GM23248 (cell line): ENCODE results near the gene DNAAF9. TPM values are rescaled to one million over a fixed set of nuclear protein-coding genes. Genes with fewer than 3 reads are reported as not detected.

Experiments used
- DNase-seq: peaks from one replicate; pipeline ENCODE4 v3.0.0-alpha.2; 2015
- H2AFZ ChIP-seq: fragments of 200-600 bp; sonication (generic); 2 replicates; pipeline ENCODE4 v1.6.1; 2016; ENCODE audit warnings: antibody characterized with exemption
- H3F3A ChIP-seq: fragments of 200-600 bp; sonication (generic); 2 replicates; pipeline ENCODE4 v1.6.1; 2016; ENCODE audit warnings: mild to moderate bottlenecking, antibody characterized with exemption, mixed run types; ENCODE audit not compliant: insufficient read depth
- H3K27ac ChIP-seq: fragments of 200-600 bp; sonication (generic); 2 replicates; pipeline ENCODE4 v1.5.1; 2016; ENCODE audit warnings: mild to moderate bottlenecking
- H3K27me3 ChIP-seq: fragments of 200-600 bp; sonication (generic); replicated peaks from 2 replicates; pipeline ENCODE4 v1.6.1; 2016; ENCODE audit warnings: mild to moderate bottlenecking; ENCODE audit not compliant: insufficient read depth
- H3K36me3 ChIP-seq: fragments of 200-600 bp; sonication (generic); 2 replicates; pipeline ENCODE4 v1.6.1; 2016; ENCODE audit warnings: low read depth, mild to moderate bottlenecking
- H3K4me1 ChIP-seq: fragments of 200-600 bp; sonication (generic); 2 replicates; pipeline ENCODE4 v1.6.1; 2016; ENCODE audit warnings: mild to moderate bottlenecking; ENCODE audit not compliant: insufficient read depth
- H3K4me2 ChIP-seq: fragments of 200-600 bp; sonication (generic); one replicate; pipeline ENCODE4 v1.6.1; 2016; ENCODE audit warnings: mild to moderate bottlenecking; ENCODE audit not compliant: unreplicated experiment
- H3K4me3 ChIP-seq: fragments of 200-600 bp; sonication (generic); 2 replicates; pipeline ENCODE4 v1.5.1; 2016; ENCODE audit warnings: mild to moderate bottlenecking
- H3K79me2 ChIP-seq: fragments of 200-600 bp; sonication (generic); 2 replicates; pipeline ENCODE4 v1.6.1; 2016; ENCODE audit warnings: mild to moderate bottlenecking; ENCODE audit not compliant: insufficient read depth
- H3K9ac ChIP-seq: fragments of 200-600 bp; sonication (generic); 2 replicates; pipeline ENCODE4 v1.6.1; 2016; ENCODE audit warnings: mild to moderate bottlenecking
- H3K9me2 ChIP-seq: fragments of 200-600 bp; sonication (generic); 2 replicates; pipeline ENCODE4 v1.6.1; 2016; ENCODE audit warnings: mixed run types, mild to moderate bottlenecking, moderate library complexity; ENCODE audit not compliant: insufficient read depth
- H3K9me3 ChIP-seq: fragments of 200-600 bp; sonication (generic); one replicate; pipeline ENCODE4 v1.6.1; 2017; ENCODE audit warnings: low read depth
- H4K20me1 ChIP-seq: fragments of 200-600 bp; sonication (generic); 2 replicates; pipeline ENCODE4 v1.6.0; 2016; ENCODE audit not compliant: insufficient read depth
- EZH2 ChIP-seq: fragments of 200-600 bp; sonication (generic); IDR thresholded peaks from 2 replicates; pipeline ENCODE4 v1.6.1; 2018; ENCODE audit warnings: antibody characterized with exemption, mild to moderate bottlenecking; ENCODE audit not compliant: insufficient read depth, poor library complexity, severe bottlenecking
- EZH2phosphoT487 ChIP-seq: fragments of 200-600 bp; sonication (generic); IDR thresholded peaks from 2 replicates; pipeline ENCODE4 v1.6.1; 2018; ENCODE audit warnings: antibody characterized with exemption, moderate library complexity, mild to moderate bottlenecking, low read depth; ENCODE audit not compliant: insufficient read depth
- WGBS, 2 experiments: methylation state at CpG; one replicate each; pipeline ENCODE4 v1.1.6; 2015 to 2017; ENCODE audit warnings: low lambda C conversion rate in 2 of 2, low coverage in 1 of 2; ENCODE audit errors: missing lambda C conversion rate in 2 of 2; 5-methylcytosine and 5-hydroxymethylcytosine counted together
- in situ Hi-C: fragments of 300-500 bp; cut with MboI; formaldehyde crosslinking; loops from 2 replicates; pipeline ENCODE4 v1.15.0; 2020
- polyA plus RNA-seq: library from polyadenylated mRNA; unstranded; fragments of >200 nt; fragmentation: Nextera tagmentation; extraction: Ambion mirVana; gene quantifications from 2 replicates; pipeline ENCODE4 v1.2.1, GENCODE V29; 2016
- total RNA-seq: library from RNA; depleted of rRNA; stranded (reverse); fragments of >200 nt; shearing (Covaris generic); gene quantifications from 2 replicates; pipeline ENCODE4 v1.2.3, GENCODE V29; 2014

DNAAF9 gene
- total and polyA plus RNA-seq, 2 experiments from 2014 or later = 4.6 to 12.4 TPM

- Histone ChIP-seq H3F3A (no peaks in the 10 kb centered on the region), H3K4me2 (no peak overlapping the region), H3K4me3 (no peak overlapping the region), H3K27me3 (no peaks in the 10 kb centered on the region), H3K9me2 (no peaks in the 10 kb centered on the region), H3K36me3 (peaks cover 62% of the 10 kb centered on the region), H3K79me2 (peaks cover 25% of the 10 kb centered on the region), H3K9ac (no peak overlapping the region), H3K4me1 (no peaks in the 10 kb centered on the region), H2AFZ (no peak overlapping the region), H4K20me1 (no peaks in the 10 kb centered on the region), H3K27ac (no peak overlapping the region), H3K9me3 (no peaks in the 10 kb centered on the region)
- in situ Hi-C loops = no loop called here
- DNase-seq = peak; percentile 10
- TF ChIP-seq EZH2phosphoT487 = no peak
- TF ChIP-seq EZH2 = no peak
Measured at GRCh38 chr20:3374296-3374695, 33.2 kb downstream of the DNAAF9 start.

- DNase-seq = peak; percentile 12
- no peaks in the 10 kb centered on the region for H4K20me1 ChIP-seq
- no peak overlapping the region for H3K4me3 ChIP-seq
- no peaks in the 10 kb centered on the region for H3K27me3 ChIP-seq
- no peaks in the 10 kb centered on the region for H3K4me1 ChIP-seq
- H3K9me3 ChIP-seq = no peaks in the 10 kb centered on the region
- 13 to 15% methylated on average over 2 of the region's 2 CpGs for WGBS, 2 experiments
- H3K27ac ChIP-seq = no peak overlapping the region
- no peak overlapping the region for H2AFZ ChIP-seq
- TF ChIP-seq EZH2phosphoT487 = no peak
- TF ChIP-seq EZH2 = no peak
- H3K79me2 ChIP-seq = peaks cover 4% of the 10 kb centered on the region; the same call in 1 of the 2 replicates
- no peak overlapping the region for H3K9ac ChIP-seq
- H3K4me2 ChIP-seq = no peak overlapping the region
- in situ Hi-C loops = no loop called here
- no peaks in the 10 kb centered on the region; the same call in 1 of the 2 replicates for H3F3A ChIP-seq
- peaks cover 49% of the 10 kb centered on the region for H3K36me3 ChIP-seq
- H3K9me2 ChIP-seq = no peaks in the 10 kb centered on the region
Measured at GRCh38 chr20:3371754-3372153, 35.7 kb downstream of the DNAAF9 start.

- no peak overlapping the region for H2AFZ ChIP-seq
- H3F3A ChIP-seq = no peaks in the 10 kb centered on the region; the same call in 1 of the 2 replicates
- peaks cover 16% of the 10 kb centered on the region for H3K36me3 ChIP-seq
- H3K27ac ChIP-seq = no peak overlapping the region
- H3K9me3 ChIP-seq = no peaks in the 10 kb centered on the region
- WGBS, 2 experiments = 97 to 99% methylated on average over 3 of the region's 3 CpGs
- DNase-seq = no peak
- in situ Hi-C loops = no loop called here
- no peak overlapping the region for H3K4me2 ChIP-seq
- H3K4me3 ChIP-seq = no peak overlapping the region
- TF ChIP-seq EZH2 (no peak), EZH2phosphoT487 (no peak)
- H4K20me1 ChIP-seq = no peaks in the 10 kb centered on the region
- H3K4me1 ChIP-seq = no peaks in the 10 kb centered on the region
- H3K9me2 ChIP-seq = no peaks in the 10 kb centered on the region
- no peaks in the 10 kb centered on the region for H3K79me2 ChIP-seq
- no peaks in the 10 kb centered on the region for H3K27me3 ChIP-seq
- no peak overlapping the region for H3K9ac ChIP-seq
Measured at GRCh38 chr20:3367089-3367488, 40.4 kb downstream of the DNAAF9 start.

GRCh38 chr20:3364323-3365013 lies 43.0 kb downstream of the DNAAF9 start:
- DNase-seq = no peak
- WGBS, 2 experiments = 96 to 100% methylated on average over 3 of the region's 3 CpGs

GRCh38 chr20:3360752-3361151 lies 46.7 kb downstream of the DNAAF9 start:
- Histone ChIP-seq H3K27ac (no peak overlapping the region), H3K27me3 (no peaks in the 10 kb centered on the region), H3K9me3 (no peaks in the 10 kb centered on the region), H3K36me3 (peaks cover 18% of the 10 kb centered on the region; the same call in 1 of the 2 replicates), H2AFZ (no peak overlapping the region), H3K4me3 (no peak overlapping the region), H3F3A (no peaks in the 10 kb centered on the region), H3K9ac (no peak overlapping the region), H4K20me1 (no peaks in the 10 kb centered on the region), H3K9me2 (no peaks in the 10 kb centered on the region), H3K79me2 (no peaks in the 10 kb centered on the region), H3K4me2 (no peak overlapping the region), H3K4me1 (no peaks in the 10 kb centered on the region)
- in situ Hi-C loops = no loop called here
- DNase-seq = no peak
- 83 to 85% methylated on average over 3 of the region's 3 CpGs for WGBS, 2 experiments
- TF ChIP-seq EZH2 (no peak), EZH2phosphoT487 (no peak)

More at GRCh38 chr20:3364323-3365013, 43.0 kb downstream of the DNAAF9 start:
- no peak overlapping the region for H2AFZ ChIP-seq
- H3K9me2 ChIP-seq = no peaks in the 10 kb centered on the region
- H4K20me1 ChIP-seq = no peaks in the 10 kb centered on the region
- H3K36me3 ChIP-seq = peaks cover 13% of the 10 kb centered on the region; the same call in 1 of the 2 replicates
- H3K27ac ChIP-seq = no peak overlapping the region
- no peak overlapping the region for H3K4me3 ChIP-seq
- no peaks in the 10 kb centered on the region; the same call in 1 of the 2 replicates for H3F3A ChIP-seq
- H3K4me2 ChIP-seq = no peak overlapping the region
- in situ Hi-C loops = no loop called here
- no peaks in the 10 kb centered on the region for H3K9me3 ChIP-seq
- TF ChIP-seq EZH2phosphoT487 (no peak), EZH2 (no peak)
- H3K27me3 ChIP-seq = no peaks in the 10 kb centered on the region
- H3K79me2 ChIP-seq = no peaks in the 10 kb centered on the region
- H3K9ac ChIP-seq = no peak overlapping the region
- no peaks in the 10 kb centered on the region for H3K4me1 ChIP-seq
